ENCODE measurements around the gene BBS1. TPM values are rescaled to one million over a fixed set of nuclear protein-coding genes. Genes with fewer than 3 reads are reported as not detected.

BBS1 gene
- total and polyA plus RNA-seq, 4 donors, result 4.2 to 18.5 (median 8.6) TPM

DNA sequence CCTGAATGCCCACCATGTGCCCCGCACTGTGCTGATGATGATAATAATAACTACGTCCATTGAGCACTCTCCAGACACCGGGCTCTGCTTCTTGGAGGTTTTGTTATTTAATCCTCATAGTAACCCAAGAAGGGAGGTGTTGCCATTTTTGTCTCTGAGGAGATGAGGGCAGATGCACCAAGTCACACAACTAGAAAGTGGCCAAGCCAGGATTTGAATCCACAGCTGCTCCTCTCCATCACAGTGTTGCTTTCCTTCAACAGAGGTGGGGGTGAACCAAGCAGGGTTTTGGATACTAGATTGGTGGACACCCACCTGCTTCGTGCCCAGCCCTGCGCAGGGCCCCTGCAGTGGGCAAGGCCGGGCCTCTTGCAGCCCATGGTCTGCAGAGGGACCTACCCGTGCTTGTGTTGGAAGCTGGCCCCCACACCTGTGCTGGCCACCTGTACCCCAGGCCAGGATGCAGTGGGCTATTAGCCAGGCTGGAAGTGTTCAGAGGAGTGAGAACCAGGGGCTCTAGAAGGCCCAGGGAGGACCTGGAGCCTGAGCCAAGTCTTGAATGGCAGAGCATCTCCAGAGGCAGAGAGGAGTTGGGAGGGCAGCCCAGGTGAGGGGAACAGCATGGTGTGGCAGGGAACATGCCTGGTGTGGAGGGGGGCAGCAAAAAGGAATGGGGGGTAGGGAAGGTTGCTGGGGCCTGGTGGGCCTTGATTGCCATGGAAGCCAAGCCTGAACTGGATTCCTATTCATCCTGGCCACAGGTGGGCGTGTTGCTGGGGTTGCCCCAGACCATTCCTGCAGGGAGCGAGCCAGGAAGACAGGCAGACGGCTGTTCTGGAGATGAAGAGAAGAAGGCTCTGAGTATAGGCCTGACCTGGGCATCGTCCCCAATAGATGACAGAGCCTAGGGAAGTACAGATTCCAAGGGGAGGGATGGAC lies 32.9 kb upstream of the BBS1 start:
- H3K4me1 ChIP-seq (ENCODE audit: control insufficient read depth in 4 of 4, insufficient read depth in 4 of 4, low read length in 3 of 4), result peaks cover 2 to 16% (median 13%) of the 10 kb centered on the region in 4 donors
- no peak overlapping the region for H3K27ac ChIP-seq (ENCODE audit: low read depth in 1 of 2, low read length in 2 of 2)
- TF ChIP-seq, protein P1, sequence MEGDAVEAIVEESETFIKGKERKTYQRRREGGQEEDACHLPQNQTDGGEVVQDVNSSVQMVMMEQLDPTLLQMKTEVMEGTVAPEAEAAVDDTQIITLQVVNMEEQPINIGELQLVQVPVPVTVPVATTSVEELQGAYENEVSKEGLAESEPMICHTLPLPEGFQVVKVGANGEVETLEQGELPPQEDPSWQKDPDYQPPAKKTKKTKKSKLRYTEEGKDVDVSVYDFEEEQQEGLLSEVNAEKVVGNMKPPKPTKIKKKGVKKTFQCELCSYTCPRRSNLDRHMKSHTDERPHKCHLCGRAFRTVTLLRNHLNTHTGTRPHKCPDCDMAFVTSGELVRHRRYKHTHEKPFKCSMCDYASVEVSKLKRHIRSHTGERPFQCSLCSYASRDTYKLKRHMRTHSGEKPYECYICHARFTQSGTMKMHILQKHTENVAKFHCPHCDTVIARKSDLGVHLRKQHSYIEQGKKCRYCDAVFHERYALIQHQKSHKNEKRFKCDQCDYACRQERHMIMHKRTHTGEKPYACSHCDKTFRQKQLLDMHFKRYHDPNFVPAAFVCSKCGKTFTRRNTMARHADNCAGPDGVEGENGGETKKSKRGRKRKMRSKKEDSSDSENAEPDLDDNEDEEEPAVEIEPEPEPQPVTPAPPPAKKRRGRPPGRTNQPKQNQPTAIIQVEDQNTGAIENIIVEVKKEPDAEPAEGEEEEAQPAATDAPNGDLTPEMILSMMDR (IDR thresholded peaks at IDR 0.05; ENCODE audit: low read depth, low read length, missing input control), result no peak
- no peak for TF ChIP-seq GABPA (IDR thresholded peaks at IDR 0.05 in 1 of 2, conservative IDR thresholded peaks at IDR 0.05 in 1 of 2)
- no peak for TF ChIP-seq SP1 (IDR thresholded peaks at IDR 0.05)
- H3K9ac ChIP-seq (ENCODE audit: low read depth in 1 of 2, low read length in 2 of 2), result no peak overlapping the region
- no peak overlapping the region for H3K4me3 ChIP-seq (ENCODE audit: low read depth in 1 of 3, low read length in 3 of 3)
- WGBS, result 94% methylated on average over 11 of the region's 11 CpGs
- no peaks in the 10 kb centered on the region for H3K27me3 ChIP-seq (ENCODE audit: control insufficient read depth in 4 of 4, insufficient read depth in 4 of 4, low read length in 3 of 4)
- peaks cover 0 to 4% (median 0%) of the 10 kb centered on the region in 4 donors for H3K36me3 ChIP-seq (ENCODE audit: control insufficient read depth in 4 of 4, insufficient read depth in 3 of 4, low read depth in 1 of 4, low read length in 3 of 4)
- DNase-seq (ENCODE audit: low spot score), result no peak
- no peaks in the 10 kb centered on the region for H3K9me3 ChIP-seq (ENCODE audit: control insufficient read depth in 4 of 4, low read length in 3 of 4)

DNA sequence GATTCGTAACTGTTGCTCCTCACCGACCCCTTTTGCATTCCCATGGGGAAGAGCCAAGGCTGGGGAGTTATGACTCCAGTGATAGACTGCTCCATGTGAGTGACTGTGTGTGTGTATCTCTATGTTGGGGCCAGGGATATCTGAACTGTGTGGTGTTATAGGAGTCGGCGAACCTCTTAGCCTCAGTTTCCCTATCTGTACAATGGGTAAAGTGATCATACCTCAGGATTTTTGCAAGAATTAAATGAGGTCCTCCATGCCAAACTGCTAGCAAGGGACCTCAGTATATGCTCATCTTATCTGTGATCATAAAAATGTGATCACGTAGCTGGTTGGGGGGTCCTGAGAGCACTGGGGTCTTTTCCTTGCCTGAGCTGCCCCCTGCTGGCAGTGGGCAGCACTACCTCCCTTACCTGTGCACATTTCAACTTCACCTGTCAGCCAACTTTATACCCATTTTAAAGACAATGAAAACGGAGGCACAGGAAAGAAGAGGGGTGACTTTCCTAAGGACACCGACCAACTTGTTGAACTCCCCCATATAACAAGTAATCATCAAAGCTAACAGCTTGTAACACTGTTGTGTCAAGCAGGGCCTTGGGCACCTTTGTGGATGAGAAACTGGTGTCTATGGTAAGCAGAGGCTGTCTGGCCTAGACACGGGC lies 31.6 kb upstream of the BBS1 start:
- Histone ChIP-seq H3K9ac (ENCODE audit: low read depth in 1 of 2, low read length in 2 of 2) (peak overlapping the region in 1 of 2 donors; percentile 76), H3K4me3 (ENCODE audit: low read depth in 1 of 3, low read length in 3 of 3) (peak overlapping the region in 2 of 3 donors; percentile 70 to 80), H3K36me3 (ENCODE audit: control insufficient read depth in 4 of 4, insufficient read depth in 3 of 4, low read depth in 1 of 4, low read length in 3 of 4) (peaks cover 0 to 7% (median under 1%) of the 10 kb centered on the region in 4 donors), H3K9me3 (ENCODE audit: control insufficient read depth in 4 of 4, low read length in 3 of 4) (no peaks in the 10 kb centered on the region), H3K27me3 (ENCODE audit: control insufficient read depth in 4 of 4, insufficient read depth in 4 of 4, low read length in 3 of 4) (no peaks in the 10 kb centered on the region), H3K4me1 (ENCODE audit: control insufficient read depth in 4 of 4, insufficient read depth in 4 of 4, low read length in 3 of 4) (peaks cover 2 to 16% (median 13%) of the 10 kb centered on the region in 4 donors), H3K27ac (ENCODE audit: low read depth in 1 of 2, low read length in 2 of 2) (peak overlapping the region in 1 of 2 donors; percentile 76)
- peak; percentile 34 for DNase-seq (ENCODE audit: low spot score)
- 57% methylated on average over 8 of the region's 8 CpGs for WGBS
- TF ChIP-seq RAD21 (IDR thresholded peaks at IDR 0.05) (peak in 1 of 2 donors; percentile 65), EGR1 (IDR thresholded peaks at IDR 0.05; ENCODE audit: low read depth in 2 of 2) (no peak), FOXA1 (IDR thresholded peaks at IDR 0.05) (no peak), TAF1 (conservative IDR thresholded peaks at IDR 0.05) (no peak), NR2F2 (IDR thresholded peaks at IDR 0.05) (no peak), FOXA2 (IDR thresholded peaks at IDR 0.05) (no peak), JUND (IDR thresholded peaks at IDR 0.05) (no peak), HNF4A (conservative IDR thresholded peaks at IDR 0.05) (no peak), HNF4G (IDR thresholded peaks at IDR 0.05) (no peak), GABPA (IDR thresholded peaks at IDR 0.05 in 1 of 2, conservative IDR thresholded peaks at IDR 0.05 in 1 of 2) (no peak), SP1 (IDR thresholded peaks at IDR 0.05) (no peak), RXRA (IDR thresholded peaks at IDR 0.05) (no peak), YY1 (IDR thresholded peaks at IDR 0.05) (no peak)
- TF ChIP-seq, protein P1 (IDR thresholded peaks at IDR 0.05; ENCODE audit: low read depth, low read length, missing input control), result peak; percentile 62
- TF ChIP-seq, protein P2, sequence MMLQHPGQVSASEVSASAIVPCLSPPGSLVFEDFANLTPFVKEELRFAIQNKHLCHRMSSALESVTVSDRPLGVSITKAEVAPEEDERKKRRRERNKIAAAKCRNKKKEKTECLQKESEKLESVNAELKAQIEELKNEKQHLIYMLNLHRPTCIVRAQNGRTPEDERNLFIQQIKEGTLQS (IDR thresholded peaks at IDR 0.05), result no peak
- TF ChIP-seq, protein P3, sequence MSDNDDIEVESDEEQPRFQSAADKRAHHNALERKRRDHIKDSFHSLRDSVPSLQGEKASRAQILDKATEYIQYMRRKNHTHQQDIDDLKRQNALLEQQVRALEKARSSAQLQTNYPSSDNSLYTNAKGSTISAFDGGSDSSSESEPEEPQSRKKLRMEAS (IDR thresholded peaks at IDR 0.05), result no peak
- TF ChIP-seq, protein P4, sequence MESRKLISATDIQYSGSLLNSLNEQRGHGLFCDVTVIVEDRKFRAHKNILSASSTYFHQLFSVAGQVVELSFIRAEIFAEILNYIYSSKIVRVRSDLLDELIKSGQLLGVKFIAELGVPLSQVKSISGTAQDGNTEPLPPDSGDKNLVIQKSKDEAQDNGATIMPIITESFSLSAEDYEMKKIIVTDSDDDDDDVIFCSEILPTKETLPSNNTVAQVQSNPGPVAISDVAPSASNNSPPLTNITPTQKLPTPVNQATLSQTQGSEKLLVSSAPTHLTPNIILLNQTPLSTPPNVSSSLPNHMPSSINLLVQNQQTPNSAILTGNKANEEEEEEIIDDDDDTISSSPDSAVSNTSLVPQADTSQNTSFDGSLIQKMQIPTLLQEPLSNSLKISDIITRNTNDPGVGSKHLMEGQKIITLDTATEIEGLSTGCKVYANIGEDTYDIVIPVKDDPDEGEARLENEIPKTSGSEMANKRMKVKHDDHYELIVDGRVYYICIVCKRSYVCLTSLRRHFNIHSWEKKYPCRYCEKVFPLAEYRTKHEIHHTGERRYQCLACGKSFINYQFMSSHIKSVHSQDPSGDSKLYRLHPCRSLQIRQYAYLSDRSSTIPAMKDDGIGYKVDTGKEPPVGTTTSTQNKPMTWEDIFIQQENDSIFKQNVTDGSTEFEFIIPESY (IDR thresholded peaks at IDR 0.05), result no peak
- TF ChIP-seq, protein P5, sequence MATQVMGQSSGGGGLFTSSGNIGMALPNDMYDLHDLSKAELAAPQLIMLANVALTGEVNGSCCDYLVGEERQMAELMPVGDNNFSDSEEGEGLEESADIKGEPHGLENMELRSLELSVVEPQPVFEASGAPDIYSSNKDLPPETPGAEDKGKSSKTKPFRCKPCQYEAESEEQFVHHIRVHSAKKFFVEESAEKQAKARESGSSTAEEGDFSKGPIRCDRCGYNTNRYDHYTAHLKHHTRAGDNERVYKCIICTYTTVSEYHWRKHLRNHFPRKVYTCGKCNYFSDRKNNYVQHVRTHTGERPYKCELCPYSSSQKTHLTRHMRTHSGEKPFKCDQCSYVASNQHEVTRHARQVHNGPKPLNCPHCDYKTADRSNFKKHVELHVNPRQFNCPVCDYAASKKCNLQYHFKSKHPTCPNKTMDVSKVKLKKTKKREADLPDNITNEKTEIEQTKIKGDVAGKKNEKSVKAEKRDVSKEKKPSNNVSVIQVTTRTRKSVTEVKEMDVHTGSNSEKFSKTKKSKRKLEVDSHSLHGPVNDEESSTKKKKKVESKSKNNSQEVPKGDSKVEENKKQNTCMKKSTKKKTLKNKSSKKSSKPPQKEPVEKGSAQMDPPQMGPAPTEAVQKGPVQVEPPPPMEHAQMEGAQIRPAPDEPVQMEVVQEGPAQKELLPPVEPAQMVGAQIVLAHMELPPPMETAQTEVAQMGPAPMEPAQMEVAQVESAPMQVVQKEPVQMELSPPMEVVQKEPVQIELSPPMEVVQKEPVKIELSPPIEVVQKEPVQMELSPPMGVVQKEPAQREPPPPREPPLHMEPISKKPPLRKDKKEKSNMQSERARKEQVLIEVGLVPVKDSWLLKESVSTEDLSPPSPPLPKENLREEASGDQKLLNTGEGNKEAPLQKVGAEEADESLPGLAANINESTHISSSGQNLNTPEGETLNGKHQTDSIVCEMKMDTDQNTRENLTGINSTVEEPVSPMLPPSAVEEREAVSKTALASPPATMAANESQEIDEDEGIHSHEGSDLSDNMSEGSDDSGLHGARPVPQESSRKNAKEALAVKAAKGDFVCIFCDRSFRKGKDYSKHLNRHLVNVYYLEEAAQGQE (IDR thresholded peaks at IDR 0.05), result peak; percentile 25
